ENCODE data around the gene NKD2.

The NKD2 gene

DNA sequence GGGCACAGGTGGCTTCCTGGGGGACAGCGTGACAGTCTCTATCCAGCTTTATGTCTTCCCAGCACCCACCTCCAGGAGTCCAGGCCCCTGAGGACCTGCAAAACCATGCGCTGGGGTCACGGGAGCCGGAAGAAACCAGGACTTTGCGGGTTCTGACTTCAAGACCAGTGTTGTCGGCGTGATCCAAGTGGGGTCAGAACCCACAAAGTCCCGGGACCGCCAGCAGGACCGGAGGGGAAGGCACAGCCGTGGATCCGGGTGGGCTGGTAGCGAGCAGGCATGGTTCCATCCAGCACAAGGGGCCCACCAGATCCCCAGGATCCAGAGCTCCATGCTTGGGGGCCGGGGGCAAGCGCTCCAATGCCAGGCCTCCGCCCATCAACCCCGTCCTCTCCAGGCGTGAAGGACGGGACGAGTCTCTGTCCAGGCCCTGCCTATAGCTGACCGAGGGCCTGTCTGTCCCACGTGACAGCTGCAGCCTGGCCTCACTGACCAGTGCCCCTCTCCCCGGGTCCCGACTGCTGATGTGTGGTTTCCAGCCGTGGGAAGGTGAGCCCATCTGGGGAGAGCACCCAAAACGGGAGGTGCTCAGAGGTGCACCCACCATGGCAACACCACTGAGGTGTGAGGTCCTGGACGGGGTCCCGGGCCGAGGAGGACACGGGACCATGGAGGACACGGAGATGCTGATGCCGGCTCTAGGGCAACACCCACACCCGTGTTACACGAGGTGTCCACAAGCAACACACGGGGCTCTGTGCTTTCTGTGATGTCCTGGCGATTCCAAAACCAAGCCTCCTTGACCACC is 54.4 kb downstream of the NKD2 start:
- Mint-ChIP-seq H3K4me1 (ENCODE audit: low read depth) (no peaks in the 10 kb centered on the region), H3K27me3 (ENCODE audit: low read depth) (no peaks in the 10 kb centered on the region), H3K9me3 (no peaks in the 10 kb centered on the region), H3K27ac (no peak overlapping the region), H3K36me3 (ENCODE audit: low read depth) (peaks cover 8% of the 10 kb centered on the region), H3K4me3 (no peak overlapping the region)

DNA sequence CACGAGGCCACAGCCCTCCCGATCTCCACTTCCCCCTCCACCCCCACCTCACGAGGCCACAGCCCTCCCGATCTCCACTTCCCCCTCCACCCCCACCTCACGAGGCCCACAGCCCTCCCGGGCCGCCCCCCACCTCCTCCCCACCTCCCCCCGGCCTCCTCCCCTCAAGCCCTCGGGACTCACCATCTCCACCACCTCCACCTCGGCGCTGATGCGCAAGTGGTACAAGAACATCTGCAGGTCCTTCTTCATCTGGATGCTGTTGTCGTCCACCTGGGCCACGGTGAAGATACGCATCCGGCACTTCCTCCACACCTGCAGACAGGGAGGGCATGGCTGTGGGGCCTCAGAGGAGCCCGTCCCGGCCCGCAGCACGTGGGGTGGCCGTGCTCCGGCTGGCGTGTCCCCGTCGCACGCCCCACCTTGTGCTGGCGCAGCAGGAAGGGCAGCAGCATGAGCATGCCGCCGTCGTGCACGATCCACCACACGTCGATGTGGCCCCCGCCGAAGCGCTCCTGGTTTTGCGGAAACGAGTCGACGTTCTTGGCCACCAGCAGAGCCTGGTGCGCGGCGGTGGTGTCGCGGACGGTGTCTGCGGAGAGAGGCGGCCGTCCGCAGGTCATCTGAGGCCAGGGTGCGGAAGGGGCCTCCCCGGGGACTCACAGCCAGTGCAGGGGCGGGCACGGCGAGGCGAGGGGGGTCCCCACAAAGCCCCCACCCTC is 55.2 kb downstream of the NKD2 start:
- H3K4me3 Mint-ChIP-seq: no peak overlapping the region
- H3K4me1 Mint-ChIP-seq (ENCODE audit: low read depth): no peaks in the 10 kb centered on the region
- H3K27ac Mint-ChIP-seq: no peak overlapping the region
- H3K27me3 Mint-ChIP-seq (ENCODE audit: low read depth): no peaks in the 10 kb centered on the region
- H3K36me3 Mint-ChIP-seq (ENCODE audit: low read depth): peaks cover 8% of the 10 kb centered on the region
- no peaks in the 10 kb centered on the region for H3K9me3 Mint-ChIP-seq

DNA sequence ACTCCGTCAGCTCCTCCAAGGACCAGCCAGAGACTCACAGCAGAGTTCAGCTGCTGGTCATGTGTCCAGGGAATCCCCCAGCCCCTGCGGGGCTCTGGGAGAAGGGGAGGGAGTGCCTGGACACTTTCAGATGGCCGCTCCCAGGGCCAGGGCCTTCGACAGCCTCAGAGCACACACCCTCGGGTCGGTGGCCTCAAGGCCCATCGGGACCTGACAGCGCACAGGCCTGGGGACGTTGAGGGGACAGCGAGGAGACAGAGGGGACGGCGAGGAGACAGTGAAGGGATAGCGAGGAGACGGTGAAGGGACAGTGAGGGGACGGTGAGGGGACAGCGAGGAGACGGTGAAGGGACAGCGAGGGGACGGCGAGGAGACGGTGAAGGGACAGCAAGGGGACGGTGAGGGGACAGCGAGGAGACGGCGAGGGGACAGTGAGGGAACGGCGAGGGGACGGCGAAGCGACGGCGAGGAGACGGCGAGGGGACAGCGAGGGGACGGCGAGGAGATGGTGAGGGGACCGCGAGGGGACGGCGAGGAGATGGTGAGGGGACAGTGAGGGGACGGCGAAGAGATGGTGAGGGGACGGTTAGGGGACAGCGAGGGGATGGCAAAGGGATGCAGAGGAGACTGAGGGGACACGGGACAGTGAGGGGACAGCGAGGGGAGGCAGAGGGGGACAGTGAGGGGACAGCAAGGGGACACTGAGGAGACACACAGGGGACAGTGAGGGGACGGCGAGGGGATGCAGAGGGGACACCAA is 56.0 kb downstream of the NKD2 start:
- Mint-ChIP-seq H3K9me3 (no peaks in the 10 kb centered on the region), H3K27ac (no peak overlapping the region), H3K4me3 (no peak overlapping the region), H3K36me3 (ENCODE audit: low read depth) (peaks cover 8% of the 10 kb centered on the region), H3K4me1 (ENCODE audit: low read depth) (no peaks in the 10 kb centered on the region), H3K27me3 (ENCODE audit: low read depth) (no peaks in the 10 kb centered on the region)

DNA sequence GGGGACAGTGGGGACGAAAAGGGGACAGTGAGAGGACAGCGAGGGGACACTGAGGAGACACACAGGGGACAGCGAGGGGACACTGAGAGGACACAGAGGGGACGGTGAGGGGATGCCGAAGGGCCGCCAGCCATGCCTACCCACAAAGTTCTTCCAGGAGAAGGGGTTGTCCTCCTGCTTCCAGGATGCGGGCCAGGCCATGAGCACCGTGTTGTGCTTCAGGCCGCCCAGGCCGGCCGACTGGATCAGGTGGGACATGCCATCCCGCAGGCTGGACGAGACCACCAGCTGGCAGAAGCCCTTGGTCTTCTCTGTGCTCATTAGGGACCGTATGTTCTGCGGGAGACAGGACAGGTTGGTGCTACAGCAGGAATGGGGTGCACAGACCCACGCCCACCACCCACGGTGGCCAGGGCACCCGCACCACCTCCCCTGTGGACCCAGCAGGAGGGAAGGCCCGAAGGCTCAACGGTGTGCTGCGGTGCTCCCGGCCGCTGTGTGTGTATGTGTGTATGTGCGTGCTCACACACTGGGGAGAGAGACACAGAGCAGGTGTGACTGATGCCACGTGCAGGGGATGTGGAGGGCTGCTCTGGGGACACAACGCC is 56.6 kb downstream of the NKD2 start:
- no peak overlapping the region for H3K27ac Mint-ChIP-seq
- H3K4me1 Mint-ChIP-seq (ENCODE audit: low read depth): no peaks in the 10 kb centered on the region
- H3K4me3 Mint-ChIP-seq: no peak overlapping the region
- H3K27me3 Mint-ChIP-seq (ENCODE audit: low read depth): no peaks in the 10 kb centered on the region
- peaks cover 8% of the 10 kb centered on the region for H3K36me3 Mint-ChIP-seq (ENCODE audit: low read depth)
- no peaks in the 10 kb centered on the region for H3K9me3 Mint-ChIP-seq

DNA sequence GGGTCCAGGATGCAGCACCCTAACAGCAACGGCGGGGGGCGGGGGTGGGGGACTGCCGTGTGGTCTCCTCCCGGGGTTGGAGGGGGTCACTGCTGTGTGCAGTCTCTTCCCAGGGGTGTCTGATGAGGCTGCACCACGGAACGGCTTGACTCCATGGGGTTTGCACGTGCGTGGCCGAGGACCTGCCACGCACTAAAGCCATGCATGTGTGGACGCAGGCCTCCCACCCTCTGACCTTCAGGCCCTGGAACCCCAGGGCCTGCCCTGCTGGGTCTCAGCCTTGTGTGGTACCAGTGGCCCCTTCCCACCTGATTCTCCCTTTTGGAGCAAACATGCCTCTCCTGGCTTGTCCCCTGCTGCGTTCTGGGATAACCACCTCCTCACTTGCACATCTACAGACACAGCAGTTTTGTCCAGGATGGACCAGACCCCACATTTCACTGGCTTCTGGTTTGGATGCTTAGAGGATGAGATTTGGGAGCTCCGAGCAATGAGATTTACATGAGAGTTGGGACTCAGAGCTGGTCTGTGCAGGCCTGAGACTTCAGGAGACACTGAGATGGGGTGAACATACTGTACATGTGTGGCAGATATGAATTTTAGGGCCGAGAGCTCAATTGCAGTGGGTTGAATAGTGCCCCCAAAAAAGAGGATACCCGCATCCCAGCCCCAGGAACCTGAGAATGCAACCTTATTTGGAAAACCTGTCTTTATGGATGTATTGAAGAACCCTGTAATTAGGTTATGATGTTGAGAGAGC is 57.5 kb downstream of the NKD2 start:
- H3K27me3 Mint-ChIP-seq (ENCODE audit: low read depth): no peaks in the 10 kb centered on the region
- peaks cover 8% of the 10 kb centered on the region for H3K36me3 Mint-ChIP-seq (ENCODE audit: low read depth)
- no peak overlapping the region for H3K4me3 Mint-ChIP-seq
- no peaks in the 10 kb centered on the region for H3K9me3 Mint-ChIP-seq
- H3K4me1 Mint-ChIP-seq (ENCODE audit: low read depth): no peaks in the 10 kb centered on the region
- no peak overlapping the region for H3K27ac Mint-ChIP-seq

DNA sequence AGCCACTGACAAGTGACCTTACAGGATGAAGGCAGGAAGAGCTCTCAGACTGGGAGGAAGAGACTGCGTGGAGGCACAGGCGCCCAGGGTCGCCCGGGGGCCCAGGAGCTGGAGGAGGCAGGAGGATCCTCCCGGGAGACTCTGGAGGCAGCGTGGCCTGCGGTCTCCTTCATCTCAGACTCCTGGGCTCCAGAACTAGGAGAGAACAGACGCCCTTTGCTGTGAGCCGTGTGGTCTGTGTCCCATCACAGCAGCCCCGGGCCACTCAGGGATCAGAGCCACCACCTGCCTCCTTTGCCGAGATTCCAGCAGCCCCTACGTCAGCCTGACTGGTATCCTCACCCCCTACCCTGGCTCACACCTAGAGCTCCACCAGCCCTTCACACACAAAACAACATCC is 58.1 kb downstream of the NKD2 start:
- Mint-ChIP-seq H3K27ac (no peak overlapping the region), H3K4me1 (ENCODE audit: low read depth) (no peaks in the 10 kb centered on the region)

DNA sequence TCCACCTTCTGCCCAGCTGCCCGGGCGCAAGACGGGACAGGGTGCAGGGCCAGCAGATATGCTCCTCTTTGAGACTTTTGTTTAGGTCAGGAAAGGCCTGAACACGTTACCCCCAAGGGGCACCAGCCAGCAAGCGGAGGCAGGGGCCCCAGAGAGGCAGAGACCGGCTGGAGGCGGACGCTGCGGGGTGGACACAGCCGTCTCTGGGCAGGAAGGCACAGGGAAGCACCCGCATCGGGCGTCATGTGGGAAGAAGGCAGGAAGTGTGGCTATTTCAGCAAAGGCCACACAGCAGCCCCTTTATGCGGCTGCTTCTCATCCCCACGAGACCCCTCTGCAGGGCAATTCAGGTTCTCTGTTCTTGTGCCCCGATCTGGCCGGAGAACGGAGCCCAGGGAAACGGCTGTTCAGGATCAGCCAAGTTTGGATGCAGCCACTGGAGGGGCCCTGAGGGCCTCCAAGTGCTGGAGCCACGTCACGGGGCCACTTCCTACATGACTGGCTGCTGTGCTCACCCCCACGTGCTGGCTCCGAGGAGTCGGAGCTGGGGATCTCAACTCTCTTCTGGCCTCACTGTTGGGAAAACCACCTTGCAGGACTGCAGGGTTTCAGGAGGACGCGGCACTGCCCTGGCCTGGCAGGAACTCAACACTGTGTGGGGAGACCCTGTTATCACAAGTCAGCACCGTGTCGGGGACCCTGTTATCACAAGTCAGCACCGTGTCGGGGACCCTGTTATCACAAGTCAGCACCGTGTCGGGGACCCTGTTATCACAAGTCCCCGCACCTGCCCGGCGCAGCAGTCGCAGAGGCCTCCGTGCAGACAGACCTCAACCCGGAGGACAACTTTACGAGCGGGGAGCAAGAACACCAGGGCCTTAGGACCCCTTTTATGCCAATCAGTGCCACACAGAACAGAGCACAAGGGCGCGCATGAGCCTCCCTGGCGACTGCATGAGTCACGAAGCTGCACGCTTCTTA is 58.8 kb downstream of the NKD2 start:
- peaks cover 8% of the 10 kb centered on the region for H3K36me3 Mint-ChIP-seq (ENCODE audit: low read depth)
- H3K27me3 Mint-ChIP-seq (ENCODE audit: low read depth): no peaks in the 10 kb centered on the region
- no peaks in the 10 kb centered on the region for H3K4me1 Mint-ChIP-seq (ENCODE audit: low read depth)
- no peak overlapping the region for H3K4me3 Mint-ChIP-seq
- H3K27ac Mint-ChIP-seq: no peak overlapping the region
- H3K9me3 Mint-ChIP-seq: no peaks in the 10 kb centered on the region

More for the DNA sequence above, 58.1 kb downstream of the NKD2 start:
- H3K4me3 Mint-ChIP-seq: no peak overlapping the region
- H3K27me3 Mint-ChIP-seq (ENCODE audit: low read depth): no peaks in the 10 kb centered on the region
- H3K36me3 Mint-ChIP-seq (ENCODE audit: low read depth): peaks cover 8% of the 10 kb centered on the region
- no peaks in the 10 kb centered on the region for H3K9me3 Mint-ChIP-seq

DNA sequence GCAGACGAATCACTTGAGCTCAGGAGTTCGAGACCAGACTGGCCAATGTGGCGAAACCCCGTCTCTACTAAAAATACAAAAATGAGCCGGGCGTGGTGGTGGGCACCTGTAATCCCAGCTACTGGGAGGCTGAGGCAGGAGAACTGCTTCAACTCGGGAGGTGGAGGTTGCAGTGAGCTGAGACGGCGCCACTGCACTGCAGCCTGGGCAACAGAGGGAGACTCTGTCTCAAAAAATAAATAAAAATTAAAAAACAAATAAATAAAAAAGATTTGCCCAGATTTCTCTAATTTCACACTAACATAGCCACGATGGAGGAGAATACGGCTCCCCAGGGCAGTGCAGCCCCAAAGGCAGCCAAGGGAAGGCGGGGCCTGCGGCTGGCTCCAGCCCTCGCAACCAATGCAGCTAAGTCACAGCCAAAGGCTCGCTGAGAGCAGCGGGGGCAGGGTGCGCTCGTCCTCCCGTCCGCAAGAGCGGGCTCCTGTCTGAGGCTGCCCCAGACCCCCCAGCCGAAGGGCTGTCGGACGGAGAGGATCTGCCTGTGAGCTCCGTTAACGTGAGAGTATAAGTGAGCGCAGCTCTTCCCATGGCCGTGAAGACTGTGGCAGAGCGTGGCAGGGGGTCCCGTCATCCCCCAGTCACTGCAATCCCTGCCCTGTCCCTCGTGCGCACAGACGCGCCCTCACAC is 59.7 kb downstream of the NKD2 start:
- H3K4me3 Mint-ChIP-seq: no peak overlapping the region
- no peaks in the 10 kb centered on the region for H3K9me3 Mint-ChIP-seq
- H3K36me3 Mint-ChIP-seq (ENCODE audit: low read depth): peaks cover 8% of the 10 kb centered on the region
- no peak overlapping the region for H3K27ac Mint-ChIP-seq
- no peaks in the 10 kb centered on the region for H3K27me3 Mint-ChIP-seq (ENCODE audit: low read depth)
- H3K4me1 Mint-ChIP-seq (ENCODE audit: low read depth): no peaks in the 10 kb centered on the region

DNA sequence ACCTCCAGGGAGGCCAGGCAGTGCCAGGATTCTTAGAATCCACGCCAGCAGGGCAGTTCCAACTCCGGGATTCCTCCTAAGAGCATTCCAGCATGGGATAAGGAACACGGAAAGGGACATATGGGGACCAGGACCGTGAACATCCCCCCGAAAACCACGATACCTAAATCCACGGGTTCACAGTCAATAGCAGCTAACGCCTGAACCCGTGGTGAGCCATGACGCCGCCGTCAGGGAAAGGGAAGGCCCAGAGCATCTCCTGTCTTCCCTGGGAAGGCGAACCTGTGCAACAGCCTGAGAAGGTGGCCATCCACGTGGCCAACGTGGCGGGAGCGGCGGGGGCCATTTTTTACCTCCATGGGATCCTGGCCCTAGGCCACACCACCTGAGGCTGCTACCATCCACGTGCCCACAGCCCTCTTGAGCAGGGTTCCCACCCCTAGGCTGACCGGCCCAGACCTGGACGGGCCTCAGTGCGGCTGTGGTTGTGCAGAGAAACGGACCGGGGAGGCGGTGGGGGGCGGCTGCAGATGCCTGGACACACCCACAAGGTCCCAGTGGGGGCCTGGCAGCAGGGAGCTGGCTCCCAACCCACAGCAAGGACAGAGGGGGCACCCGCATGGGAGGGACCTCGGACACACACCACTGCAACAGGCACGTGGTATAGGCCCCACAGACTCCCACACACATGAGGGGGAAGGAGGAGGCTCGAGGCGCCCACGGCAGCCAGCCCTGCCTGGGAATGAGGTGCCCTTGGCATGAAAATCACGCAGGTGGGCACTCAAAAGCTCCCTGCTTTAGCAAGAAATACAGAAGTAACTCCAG is 60.5 kb downstream of the NKD2 start:
- H3K4me3 Mint-ChIP-seq: no peak overlapping the region
- no peaks in the 10 kb centered on the region for H3K4me1 Mint-ChIP-seq (ENCODE audit: low read depth)
- H3K36me3 Mint-ChIP-seq (ENCODE audit: low read depth): peaks cover 11% of the 10 kb centered on the region
- no peak overlapping the region for H3K27ac Mint-ChIP-seq
- no peaks in the 10 kb centered on the region for H3K27me3 Mint-ChIP-seq (ENCODE audit: low read depth)
- no peaks in the 10 kb centered on the region for H3K9me3 Mint-ChIP-seq

DNA sequence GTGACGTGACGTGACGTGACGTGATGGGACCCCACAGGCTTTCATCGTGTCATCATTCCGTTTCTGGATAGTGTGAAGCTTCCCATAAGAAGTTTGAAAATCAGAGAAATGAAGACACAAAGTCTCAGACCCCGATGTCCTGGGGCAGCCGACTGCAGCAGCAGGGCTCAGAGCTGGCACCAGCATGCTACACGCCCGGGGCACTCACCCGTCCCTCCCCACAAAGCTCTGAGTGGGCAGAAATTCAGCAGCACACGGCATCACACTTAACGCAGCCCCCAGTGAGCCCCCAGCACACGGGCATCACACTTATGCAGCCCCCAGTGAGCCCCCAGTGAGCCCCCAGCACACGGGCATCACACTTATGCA is 61.1 kb downstream of the NKD2 start:
- no peaks in the 10 kb centered on the region for H3K9me3 Mint-ChIP-seq
- no peak overlapping the region for H3K27ac Mint-ChIP-seq
- H3K4me1 Mint-ChIP-seq (ENCODE audit: low read depth): no peaks in the 10 kb centered on the region
- no peaks in the 10 kb centered on the region for H3K27me3 Mint-ChIP-seq (ENCODE audit: low read depth)
- H3K4me3 Mint-ChIP-seq: no peak overlapping the region
- peaks cover 11% of the 10 kb centered on the region for H3K36me3 Mint-ChIP-seq (ENCODE audit: low read depth)

DNA sequence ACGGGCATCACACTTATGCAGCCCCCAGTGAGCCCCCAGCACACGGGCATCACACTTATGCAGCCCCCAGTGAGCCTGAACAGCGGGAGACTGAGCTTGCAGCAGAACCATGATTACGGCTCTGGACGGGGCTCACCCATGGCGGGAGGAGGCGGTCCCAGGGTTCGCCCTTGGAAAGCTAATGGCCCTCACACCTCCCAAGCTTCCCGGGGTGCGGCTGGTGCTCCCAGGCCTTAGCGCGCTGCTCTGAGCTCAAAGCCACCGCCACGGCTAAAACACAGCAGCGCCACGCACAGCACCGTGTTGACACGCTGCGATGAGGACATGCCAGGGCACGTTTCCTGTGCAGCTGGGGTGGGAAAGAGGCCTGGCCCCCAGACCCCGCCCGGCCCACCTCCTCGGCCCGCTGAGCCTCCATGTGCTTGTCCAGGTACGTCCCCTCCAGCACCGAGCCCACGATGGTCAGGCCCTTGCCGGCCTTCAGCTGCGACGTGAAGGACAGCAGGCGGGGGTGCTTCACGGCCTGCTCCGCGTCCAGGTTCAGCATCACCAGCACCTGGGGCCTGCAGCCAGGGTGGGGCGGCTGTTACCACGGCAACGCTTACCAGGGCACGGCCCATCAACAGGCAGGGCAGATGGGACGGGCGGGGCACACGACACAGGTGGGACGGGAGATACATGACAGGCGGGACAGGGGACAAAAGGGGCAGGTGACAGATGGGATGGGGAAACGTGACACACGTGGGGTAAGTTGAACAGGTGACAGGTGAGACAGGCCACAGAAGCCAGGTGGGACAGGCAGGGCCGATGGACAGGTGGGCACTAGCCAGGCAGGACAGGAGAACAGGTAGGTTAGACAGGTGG is 64.9 kb downstream of the NKD2 start:
- H3K9me3 Mint-ChIP-seq: no peaks in the 10 kb centered on the region
- H3K36me3 Mint-ChIP-seq (ENCODE audit: low read depth): peaks cover 9% of the 10 kb centered on the region
- no peak overlapping the region for H3K4me3 Mint-ChIP-seq
- H3K4me1 Mint-ChIP-seq (ENCODE audit: low read depth): no peaks in the 10 kb centered on the region
- H3K27ac Mint-ChIP-seq: peak overlapping the region; percentile 55
- no peaks in the 10 kb centered on the region for H3K27me3 Mint-ChIP-seq (ENCODE audit: low read depth)
